ENCODE results near the gene KLF6. TPM values are rescaled to one million over a fixed set of nuclear protein-coding genes. Genes with fewer than 3 reads are reported as not detected.
A peak's percentile ranks its signal among the peaks of the same experiment; 100 is the strongest.

KLF6 gene
- 155 and 182 TPM in 2 replicates for total RNA-seq (2014; rRNA removed; shearing (Covaris generic))

GRCh38 chr10:3784510-3785250 lies at the start of gene KLF6:
TSS of gene KLF6 (minus strand) at chr10:3785209. CDS start at chr10:3785014, 195 bp downstream.
- DNase-seq (ENCODE audit: low spot score): no peak

GRCh38 chr10:3834404-3834803 lies 49.4 kb upstream of the KLF6 start:
- DNase-seq (ENCODE audit: low spot score): no peak

- DNase-seq (ENCODE audit: low spot score): no peak
Measured at GRCh38 chr10:3833046-3833445, 48.0 kb upstream of the KLF6 start.

- DNase-seq (ENCODE audit: low spot score): no peak
Measured at GRCh38 chr10:3832022-3832786, 47.2 kb upstream of the KLF6 start.

GRCh38 chr10:3831608-3832007 lies 46.6 kb upstream of the KLF6 start:
- DNase-seq (ENCODE audit: low spot score): no peak

GRCh38 chr10:3830946-3831345 lies 45.9 kb upstream of the KLF6 start:
- DNase-seq (ENCODE audit: low spot score): no peak

- no peak for DNase-seq (ENCODE audit: low spot score)
Measured at GRCh38 chr10:3829156-3830050, 44.4 kb upstream of the KLF6 start.

GRCh38 chr10:3828404-3829155 lies 43.6 kb upstream of the KLF6 start:
- peak; percentile 33 for DNase-seq (ENCODE audit: low spot score)

- DNase-seq (ENCODE audit: low spot score): no peak
Measured at GRCh38 chr10:3827768-3828403, 42.9 kb upstream of the KLF6 start.

GRCh38 chr10:3827266-3827665 lies 42.3 kb upstream of the KLF6 start:
- no peak for DNase-seq (ENCODE audit: low spot score)

GRCh38 chr10:3825862-3826351 lies 40.9 kb upstream of the KLF6 start:
- no peak for DNase-seq (ENCODE audit: low spot score)

GRCh38 chr10:3825244-3825643 lies 40.2 kb upstream of the KLF6 start:
- DNase-seq (ENCODE audit: low spot score): peak; percentile 54

- no peak for DNase-seq (ENCODE audit: low spot score)
Measured at GRCh38 chr10:3822541-3823330, 37.7 kb upstream of the KLF6 start.

GRCh38 chr10:3820255-3820654 lies 35.2 kb upstream of the KLF6 start:
- no peak for DNase-seq (ENCODE audit: low spot score)

GRCh38 chr10:3816995-3817394 lies 32.0 kb upstream of the KLF6 start:
- no peak for DNase-seq (ENCODE audit: low spot score)

GRCh38 chr10:3814838-3815220 lies 29.8 kb upstream of the KLF6 start:
- no peak for DNase-seq (ENCODE audit: low spot score)

- DNase-seq (ENCODE audit: low spot score): no peak
Measured at GRCh38 chr10:3813986-3814837, 29.2 kb upstream of the KLF6 start.

GRCh38 chr10:3813267-3813666 lies 28.3 kb upstream of the KLF6 start:
- DNase-seq (ENCODE audit: low spot score): no peak

GRCh38 chr10:3812141-3812540 lies 27.1 kb upstream of the KLF6 start:
- no peak for DNase-seq (ENCODE audit: low spot score)

All from HT-29 (cell line).